Measurements from ENCODE around the gene VAT1L.

VAT1L gene, protein sequence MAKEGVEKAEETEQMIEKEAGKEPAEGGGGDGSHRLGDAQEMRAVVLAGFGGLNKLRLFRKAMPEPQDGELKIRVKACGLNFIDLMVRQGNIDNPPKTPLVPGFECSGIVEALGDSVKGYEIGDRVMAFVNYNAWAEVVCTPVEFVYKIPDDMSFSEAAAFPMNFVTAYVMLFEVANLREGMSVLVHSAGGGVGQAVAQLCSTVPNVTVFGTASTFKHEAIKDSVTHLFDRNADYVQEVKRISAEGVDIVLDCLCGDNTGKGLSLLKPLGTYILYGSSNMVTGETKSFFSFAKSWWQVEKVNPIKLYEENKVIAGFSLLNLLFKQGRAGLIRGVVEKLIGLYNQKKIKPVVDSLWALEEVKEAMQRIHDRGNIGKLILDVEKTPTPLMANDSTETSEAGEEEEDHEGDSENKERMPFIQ

GRCh38 chr16:77788181-77789084 lies at the start of gene VAT1L:
TSS of gene VAT1L (plus strand) at chr16:77788564. CDS start at chr16:77788683, 119 bp downstream.
- no peak for DNase-seq

- DNase-seq, result no peak
Observed at GRCh38 chr16:77738706-77739558, 49.4 kb upstream of the VAT1L start.

DNA sequence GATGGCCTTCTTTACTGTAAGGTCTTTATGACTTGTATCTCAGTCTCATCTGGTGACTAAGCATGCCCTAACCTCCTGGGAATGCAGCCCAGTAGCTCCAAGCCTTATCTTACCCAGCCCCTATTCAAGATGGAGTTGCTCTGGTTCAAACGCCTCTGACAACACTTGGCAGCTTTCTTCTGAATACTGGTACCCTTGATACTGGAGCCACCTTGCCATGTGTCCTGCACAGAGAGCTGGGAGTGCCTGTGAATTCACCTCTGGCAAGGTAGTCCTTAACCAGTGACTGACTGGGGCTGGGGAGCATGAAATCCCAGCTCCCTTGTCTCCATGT lies 48.8 kb upstream of the VAT1L start:
- DNase-seq, result no peak

- DNase-seq, result no peak
Observed at GRCh38 chr16:77744141-77744540, 44.2 kb upstream of the VAT1L start.

- no peak for DNase-seq
Observed at GRCh38 chr16:77745972-77746371, 42.4 kb upstream of the VAT1L start.

- no peak for DNase-seq
Observed at GRCh38 chr16:77748421-77749005, 39.9 kb upstream of the VAT1L start.

- no peak for DNase-seq
Observed at GRCh38 chr16:77749415-77749814, 38.9 kb upstream of the VAT1L start.

- no peak for DNase-seq
Observed at GRCh38 chr16:77758046-77758445, 30.3 kb upstream of the VAT1L start.

DNA sequence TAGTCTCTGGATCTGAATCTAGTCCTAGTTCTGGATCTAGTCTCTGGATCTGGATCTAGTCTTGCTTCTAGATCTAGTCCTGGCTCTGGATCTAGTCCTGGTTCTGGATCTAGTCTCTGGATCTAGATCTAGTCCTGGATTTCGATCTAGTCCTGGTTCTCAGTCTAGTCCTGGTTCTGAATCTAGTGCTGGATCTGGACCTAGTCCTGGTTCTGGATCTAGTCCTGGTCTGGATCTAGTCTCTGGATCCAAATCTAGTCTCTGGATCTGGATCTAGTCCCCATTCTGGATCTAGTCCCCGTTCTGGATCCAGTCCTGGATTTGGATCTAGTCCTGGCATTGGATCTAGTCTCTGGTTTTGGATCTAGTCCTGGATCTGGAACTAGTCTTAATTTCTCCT lies 29.9 kb upstream of the VAT1L start:
- no peak for DNase-seq

DNA sequence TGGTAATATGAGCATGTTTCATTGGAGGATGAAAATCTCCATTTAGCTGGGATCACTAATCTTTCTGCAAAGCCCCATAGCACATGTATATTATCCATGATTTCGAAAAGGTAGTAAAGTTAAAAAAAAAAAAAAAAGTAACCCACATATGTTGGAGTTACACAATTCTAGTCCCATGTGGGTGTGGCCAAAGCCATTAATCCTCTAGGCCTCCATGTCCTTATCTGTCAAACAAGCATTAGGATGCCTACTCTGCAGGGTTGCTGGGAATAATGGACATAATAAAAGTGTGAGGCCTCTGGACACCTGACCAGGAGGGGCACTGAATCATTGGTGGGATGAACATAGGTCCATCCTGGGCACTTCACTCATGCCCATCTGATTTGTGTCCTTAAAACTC lies 29.2 kb upstream of the VAT1L start:
- DNase-seq, result no peak

DNA sequence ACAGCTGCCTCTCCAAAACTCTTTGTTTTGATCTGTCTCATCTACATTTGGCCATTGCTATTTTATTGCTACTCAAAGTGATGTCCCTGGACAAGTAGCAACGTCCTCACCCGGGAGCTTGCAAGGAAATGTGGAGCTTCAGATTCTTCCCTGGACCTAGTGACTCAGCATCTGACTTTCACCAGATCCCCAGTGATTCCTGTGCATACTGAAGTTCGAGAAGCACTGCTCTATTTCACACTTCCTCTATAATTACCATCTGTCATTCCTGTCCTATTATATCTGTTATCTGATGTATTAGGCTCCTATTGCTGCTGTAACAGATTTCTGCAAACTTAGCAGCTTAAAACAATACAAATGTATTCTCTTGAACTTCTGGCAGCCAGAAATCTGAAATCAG lies 28.5 kb upstream of the VAT1L start:
- DNase-seq, result no peak

- DNase-seq, result no peak
Observed at GRCh38 chr16:77760800-77761199, 27.6 kb upstream of the VAT1L start.

GRCh38 chr16:77761204-77761603 lies 27.2 kb upstream of the VAT1L start:
- no peak for DNase-seq

- DNase-seq, result no peak
Observed at GRCh38 chr16:77762262-77762661, 26.1 kb upstream of the VAT1L start.

GRCh38 chr16:77763994-77764393 lies 24.4 kb upstream of the VAT1L start:
- no peak for DNase-seq

GRCh38 chr16:77767211-77767610 lies 21.2 kb upstream of the VAT1L start:
- no peak for DNase-seq

- no peak for DNase-seq
Observed at GRCh38 chr16:77767826-77768225, 20.5 kb upstream of the VAT1L start.

DNA sequence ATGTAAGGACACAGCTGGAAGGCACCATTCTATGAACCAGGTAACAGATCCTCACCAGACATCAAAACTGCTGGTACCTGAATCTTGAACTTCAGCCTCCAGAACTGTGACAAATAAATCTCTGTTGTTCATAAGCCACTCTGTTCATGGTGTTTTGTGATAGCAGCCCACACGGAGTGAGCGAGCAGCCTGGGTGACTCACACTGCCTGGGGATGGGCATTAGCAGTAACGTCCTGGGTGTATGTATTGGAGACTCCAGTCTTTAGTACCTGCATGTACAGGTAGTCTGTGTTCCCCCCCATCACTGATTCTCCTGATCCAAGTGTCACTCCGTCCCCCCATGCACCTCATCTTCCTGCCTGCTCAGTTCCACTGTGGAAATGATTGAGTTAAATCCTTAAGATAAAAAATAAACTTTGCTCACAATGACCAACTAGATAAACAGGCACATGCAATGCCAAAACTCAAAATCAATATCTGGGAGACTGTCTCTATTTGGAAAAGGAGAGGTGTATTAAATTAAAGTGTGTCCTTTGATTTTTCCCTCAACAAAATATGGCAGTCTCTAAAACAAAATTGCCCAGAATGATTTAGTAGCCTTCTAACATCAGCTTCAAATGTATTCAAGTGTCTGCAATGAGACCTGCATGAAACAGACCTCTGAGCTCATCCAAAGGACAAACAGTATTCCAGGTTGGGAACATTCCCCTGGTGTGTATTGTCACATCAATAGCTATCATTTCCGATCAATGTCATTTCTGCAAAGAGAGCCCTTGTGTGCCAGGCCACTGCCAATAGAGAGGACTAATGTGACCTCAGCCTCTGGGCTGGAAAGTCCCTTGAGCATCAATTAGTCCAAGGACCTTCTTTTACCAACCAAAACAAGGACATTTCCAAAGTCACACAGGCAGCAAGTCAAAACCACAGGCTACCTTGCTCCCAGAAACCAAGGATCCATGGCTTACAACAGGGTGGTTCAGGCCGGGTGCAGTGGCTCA lies 12.2 kb upstream of the VAT1L start:
- DNase-seq, result no peak

GRCh38 chr16:77777745-77778144 lies 10.6 kb upstream of the VAT1L start:
- no peak for DNase-seq

DNA sequence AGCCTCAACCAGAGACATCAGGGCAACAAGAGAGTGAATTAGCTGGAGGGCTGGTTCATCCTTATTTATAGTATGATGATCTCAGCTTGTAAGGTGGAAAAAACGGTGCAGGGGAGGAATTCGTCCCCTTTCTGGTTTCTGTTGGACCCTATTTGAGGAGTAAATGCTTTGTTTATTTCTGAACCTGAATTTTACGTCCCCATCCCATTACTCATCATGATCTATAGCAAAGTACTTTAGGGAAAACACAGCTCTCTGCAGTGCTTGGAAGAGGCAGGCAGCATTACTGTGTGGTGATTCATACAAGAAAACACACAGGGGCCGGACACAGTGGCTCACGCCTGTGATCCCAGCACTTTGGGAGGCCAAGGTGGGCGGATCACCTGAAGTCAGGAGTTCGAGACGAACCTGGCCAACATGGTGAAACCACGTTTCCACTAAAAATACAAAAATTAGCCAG lies 8.0 kb upstream of the VAT1L start:
- no peak for DNase-seq

- DNase-seq, result no peak
Observed at GRCh38 chr16:77781091-77781490, 7.3 kb upstream of the VAT1L start.

Measured in activated T-cell treated with anti-CD3 and anti-CD28 coated beads for 4 hours (primary cell).